Bone marrow (tissue), 2 donors: ENCODE results near the gene DPP4.

Experiments used
- DNase-seq, 2 donors: peaks; one replicate each; lab custom pipeline; 2025; lab: John Stamatoyannopoulos, UW

DPP4 gene

GRCh38 chr2:162073888-162074631, at the start of gene DPP4:
Gene DPP4 (minus strand): TSS chr2:162074215. CDS start chr2:162073981, 234 bp downstream.
- DNase-seq = peak in 1 of 2 donors; percentile 6

DNA sequence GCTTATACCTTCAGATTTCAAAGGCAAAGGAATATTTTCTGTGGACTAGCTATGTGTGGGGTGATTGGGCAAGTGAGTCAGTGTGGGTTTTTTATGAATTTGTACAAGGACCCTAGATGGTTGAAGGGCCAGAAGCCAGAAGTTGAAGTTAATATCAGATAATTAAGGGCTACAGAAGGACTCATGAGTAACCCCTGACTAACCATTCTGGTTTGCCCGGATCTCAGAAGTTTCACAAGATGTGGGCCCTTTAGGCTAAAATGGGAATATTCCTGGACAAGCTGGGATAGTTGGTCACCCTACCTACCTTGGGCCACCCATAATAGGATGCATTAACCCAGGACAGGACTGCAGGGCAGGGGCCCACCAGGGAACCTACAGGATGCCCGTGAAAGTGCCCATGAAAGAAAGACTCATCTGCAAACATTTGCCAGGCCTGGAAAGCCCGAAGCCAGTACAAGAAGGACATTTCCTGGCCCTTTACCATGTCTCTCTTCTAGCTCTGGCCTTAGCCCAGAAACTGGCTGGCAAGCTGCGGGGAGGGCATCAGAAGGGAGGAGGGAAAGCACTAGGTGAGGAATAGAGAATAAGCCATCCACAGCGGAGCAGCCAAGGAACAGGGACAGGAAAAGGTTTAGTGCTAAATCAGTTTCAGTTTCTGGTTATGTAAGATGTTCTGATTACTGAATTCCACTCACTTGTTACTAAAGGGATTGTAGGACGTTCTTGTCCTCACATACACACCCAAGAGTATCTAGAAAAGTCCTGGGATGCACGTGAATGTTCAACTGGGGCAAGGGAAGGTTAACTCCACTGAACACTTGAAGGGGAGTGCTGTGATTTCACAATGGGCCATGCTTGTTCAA, 44.4 kb upstream of the DPP4 start:
- no peak for DNase-seq

DNA sequence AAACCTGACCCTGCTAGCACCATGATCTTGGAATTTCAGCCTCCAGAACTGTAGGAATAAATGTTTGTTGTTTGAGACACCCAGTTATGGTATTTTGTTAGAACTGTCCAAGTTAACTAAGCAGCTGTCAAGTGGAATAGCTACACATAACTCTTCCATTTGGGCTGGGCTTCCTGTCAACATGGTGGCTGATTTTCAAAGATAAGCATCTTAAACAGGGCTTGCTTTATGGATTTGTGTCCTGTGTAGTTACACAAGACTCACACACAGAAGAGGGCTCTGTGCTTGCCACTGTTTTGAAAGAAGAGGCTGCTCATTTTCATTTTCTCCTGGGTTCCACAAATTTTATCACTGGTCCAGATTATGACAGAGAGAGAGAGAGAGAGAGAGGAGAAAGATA, 42.3 kb upstream of the DPP4 start:
- DNase-seq = no peak

DNA sequence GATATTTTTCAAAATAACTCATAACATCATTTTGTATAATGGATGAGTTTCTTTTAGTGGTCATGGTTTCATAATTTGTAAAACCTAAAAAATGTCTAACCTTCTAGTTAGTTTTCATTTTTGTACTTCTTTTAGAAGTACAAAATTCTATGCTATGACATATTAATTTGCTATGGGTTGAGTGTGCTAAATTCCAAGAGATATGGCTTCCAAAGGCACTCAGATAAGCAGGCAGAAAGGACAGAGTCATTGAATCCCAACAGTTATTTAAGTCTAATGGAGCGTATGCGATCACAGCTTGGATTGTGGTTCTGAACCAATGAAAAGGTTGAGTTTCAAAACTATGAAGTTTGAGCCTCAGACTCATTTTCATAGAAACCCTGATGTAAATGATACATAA, 41.1 kb upstream of the DPP4 start:
- DNase-seq = no peak

- DNase-seq = no peak
Measured at GRCh38 chr2:162114271-162114670, 40.3 kb upstream of the DPP4 start.

DNA sequence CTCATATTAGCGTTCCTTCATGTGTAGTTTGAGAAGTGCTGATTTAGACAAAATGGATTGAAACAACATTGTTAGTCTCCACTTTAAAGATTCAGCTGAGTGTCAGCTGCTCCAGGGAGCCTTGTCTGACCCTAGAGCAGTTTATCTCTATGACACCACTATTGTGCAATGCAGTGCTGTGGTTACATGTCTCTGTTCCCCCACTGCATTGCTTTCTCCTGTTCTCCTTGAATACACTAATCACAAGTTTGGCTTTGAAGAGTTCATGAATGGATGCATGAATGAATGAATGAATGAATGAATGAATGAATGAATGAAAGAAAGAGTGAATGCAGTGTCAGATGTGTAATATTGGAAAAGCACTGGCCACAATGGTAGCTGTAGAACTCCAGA, 39.8 kb upstream of the DPP4 start:
- peak in 1 of 2 donors; percentile 1 for DNase-seq

- no peak for DNase-seq
Measured at GRCh38 chr2:162113088-162113775, 39.2 kb upstream of the DPP4 start.

DNA sequence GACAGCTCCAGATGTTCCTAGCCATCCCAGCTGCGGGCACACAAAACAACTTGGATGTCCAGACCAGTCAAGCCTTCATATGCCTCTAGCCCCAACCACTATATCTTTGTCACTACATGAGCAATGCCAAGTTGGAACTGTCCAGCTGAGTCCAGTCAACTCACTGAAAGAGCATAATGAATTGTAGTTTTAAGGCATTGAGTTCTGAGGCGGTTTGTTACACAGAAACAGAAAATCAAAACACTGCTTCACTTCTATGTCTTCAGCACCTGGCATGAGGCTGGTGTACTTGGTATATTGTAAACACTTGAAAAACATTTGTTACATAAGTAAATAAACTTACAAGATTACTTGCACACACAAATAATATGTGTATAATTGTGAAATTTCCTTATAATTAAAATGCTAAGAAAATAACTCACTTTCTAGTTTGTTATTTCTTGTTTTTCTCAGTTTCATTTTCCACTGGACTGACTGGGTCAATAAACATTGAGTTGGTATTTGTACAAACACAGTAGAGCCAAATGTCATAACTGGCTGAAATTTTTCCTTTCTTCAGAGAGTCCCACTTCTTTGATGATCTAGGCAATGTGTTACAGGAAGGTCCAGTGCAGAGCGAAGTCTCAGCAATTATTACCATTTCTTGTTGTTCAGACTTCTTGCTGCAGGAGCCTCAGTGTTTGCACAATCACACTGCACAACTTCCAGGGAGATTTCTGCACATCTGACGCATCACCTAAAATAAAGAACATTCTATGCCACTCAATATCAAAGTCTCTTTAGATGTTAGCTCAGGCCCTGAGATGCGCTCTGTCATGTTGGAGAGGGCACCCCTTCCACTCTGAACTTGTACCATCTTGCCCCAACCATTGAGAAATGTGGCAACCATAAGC, 38.2 kb upstream of the DPP4 start:
- DNase-seq = no peak

GRCh38 chr2:162107361-162107901, 33.4 kb upstream of the DPP4 start:
- no peak for DNase-seq

DNA sequence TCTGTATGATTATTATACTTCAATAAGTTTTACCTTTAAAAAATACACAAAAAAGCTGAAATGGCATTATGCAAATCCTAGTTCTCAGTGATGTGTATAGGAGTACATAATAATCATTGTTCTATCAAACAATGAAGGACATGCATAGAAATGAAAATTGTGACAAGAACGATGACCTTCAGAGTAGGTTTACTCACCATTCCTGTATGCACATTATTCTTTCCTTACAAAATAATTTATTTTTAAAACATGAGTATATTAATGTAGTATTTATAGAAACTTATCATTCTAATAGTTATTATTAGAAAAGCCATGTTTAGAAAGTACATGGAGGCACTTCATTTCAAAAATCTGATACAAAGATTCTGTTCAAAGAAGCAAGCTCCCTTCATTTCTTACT, 32.7 kb upstream of the DPP4 start:
- no peak for DNase-seq

- DNase-seq = no peak
Measured at GRCh38 chr2:162106146-162106551, 32.1 kb upstream of the DPP4 start.

DNA sequence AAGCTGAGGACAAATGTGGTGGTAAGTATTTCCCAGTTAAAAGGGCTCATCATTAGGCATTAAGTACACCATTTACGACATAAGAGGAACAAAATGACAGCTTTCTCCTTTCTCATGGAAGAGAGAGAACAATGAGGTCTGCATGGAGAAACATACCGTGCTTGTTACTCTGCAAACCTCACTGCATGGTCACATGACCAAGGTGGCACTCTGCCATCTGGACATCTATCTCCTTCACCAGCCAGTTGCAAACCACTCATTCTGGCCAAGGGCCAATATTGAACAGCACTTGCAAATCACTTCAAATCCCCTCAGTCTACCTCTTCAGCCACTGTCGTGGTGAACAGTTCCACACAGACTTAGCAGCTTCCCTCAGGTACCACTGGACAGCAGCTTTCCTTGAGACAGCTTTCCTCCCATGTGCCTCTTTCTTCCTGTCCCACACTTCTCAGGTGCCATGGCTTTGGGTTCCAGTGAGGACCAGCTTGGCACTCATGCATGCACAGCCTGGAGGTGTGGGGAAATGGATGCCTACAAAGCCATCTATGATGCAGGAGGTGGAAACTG, 29.5 kb upstream of the DPP4 start:
- DNase-seq = no peak

DNA sequence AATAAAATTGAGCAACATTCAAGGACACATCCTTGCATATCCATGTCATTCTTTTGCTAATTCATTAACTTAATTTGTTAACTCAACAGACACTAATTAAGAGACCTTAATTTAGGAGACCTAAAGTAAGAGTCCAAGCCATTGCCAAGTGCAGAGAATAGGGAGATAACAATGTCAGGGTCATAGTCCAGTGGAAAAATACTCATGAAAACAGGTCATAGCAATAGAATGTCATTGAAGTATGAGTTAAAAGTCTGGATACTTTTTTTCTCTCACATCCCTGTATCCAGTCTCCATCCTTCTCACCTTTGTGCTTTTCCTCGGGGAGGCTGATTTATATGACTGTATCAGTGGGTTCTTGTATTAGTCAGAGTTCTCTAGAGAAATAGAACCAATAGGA, 26.6 kb upstream of the DPP4 start:
- no peak for DNase-seq

- DNase-seq = no peak
Measured at GRCh38 chr2:162099836-162100235, 25.8 kb upstream of the DPP4 start.

- no peak for DNase-seq
Measured at GRCh38 chr2:162092658-162093556, 18.9 kb upstream of the DPP4 start.

DNA sequence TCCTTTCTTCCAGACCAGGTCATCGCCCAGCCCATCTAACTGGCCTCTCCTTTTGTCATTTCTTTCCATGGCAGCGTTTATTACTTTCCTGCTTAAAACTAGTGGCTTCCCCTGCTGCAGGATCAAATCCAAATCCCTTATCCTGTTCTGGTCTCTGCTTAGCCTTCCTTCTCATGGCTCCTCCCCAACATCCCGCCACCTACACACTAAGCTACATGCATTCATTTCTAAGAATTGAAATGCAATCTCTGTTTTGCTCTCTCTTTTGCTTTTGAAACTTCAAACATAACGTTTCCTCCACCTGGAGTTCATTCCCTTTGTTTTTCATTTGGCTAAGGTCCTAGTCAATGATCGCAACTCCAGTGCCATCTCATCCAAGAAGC, 18.0 kb upstream of the DPP4 start:
- DNase-seq = no peak

DNA sequence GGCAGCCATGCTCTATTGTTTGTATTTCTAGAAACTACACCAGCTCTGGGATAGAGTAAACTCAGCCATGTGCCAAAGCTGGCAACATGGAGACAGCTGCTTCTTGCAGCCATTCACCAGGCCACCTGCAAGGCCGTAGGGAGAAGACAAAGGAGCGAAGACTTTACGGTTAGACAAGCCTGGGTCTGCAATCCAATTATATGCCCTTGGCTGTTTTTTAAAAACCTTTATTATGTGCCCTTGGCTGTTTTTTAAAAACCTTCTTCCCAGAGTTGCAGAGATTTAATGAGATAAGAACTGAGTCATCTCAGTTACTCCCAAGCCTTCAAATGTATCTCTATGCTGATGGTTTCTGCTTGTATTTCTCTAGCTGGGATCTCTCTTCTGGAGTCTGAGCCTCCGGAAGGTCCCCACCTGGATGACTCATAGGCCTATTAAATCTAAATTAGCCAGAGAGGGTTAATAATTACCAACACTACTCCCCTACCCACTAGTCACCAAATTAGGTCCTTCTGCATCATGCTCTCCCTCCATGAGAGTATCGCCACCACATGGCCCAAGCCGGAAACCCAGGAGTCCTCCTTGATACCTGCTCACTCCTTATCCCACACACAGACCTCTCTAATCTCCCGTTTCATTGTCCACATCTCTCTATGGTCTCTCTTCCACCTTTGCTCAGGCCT, 17.5 kb upstream of the DPP4 start:
- DNase-seq = no peak

GRCh38 chr2:162090109-162090508, 16.1 kb upstream of the DPP4 start:
- no peak for DNase-seq

DNA sequence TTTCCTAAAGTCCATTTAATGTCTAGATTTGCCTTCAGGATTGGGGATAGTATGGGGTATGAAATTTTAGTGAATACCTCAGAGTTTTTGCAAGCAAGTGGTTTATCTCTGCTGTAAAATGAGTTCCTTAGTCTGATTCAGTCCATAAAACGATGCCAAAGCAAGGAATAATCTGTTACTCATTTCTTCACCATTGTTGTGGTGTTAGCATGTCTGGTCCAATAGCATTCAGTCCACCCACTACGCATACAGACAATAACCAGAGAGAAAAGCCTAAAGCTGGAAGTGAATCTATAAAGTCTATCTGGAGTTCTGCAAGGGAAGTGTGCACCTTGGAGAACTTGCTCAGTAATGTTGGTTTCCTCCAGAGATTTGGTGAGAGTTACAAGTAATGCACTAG, 12.9 kb upstream of the DPP4 start:
- DNase-seq = no peak
